ENCODE results near the gene SCFD2. TPM values are rescaled to one million over a fixed set of nuclear protein-coding genes. Genes with fewer than 3 reads are reported as not detected.

Gene SCFD2
- total RNA-seq, 3 donors from 2014 or later: 22.8 to 33.8 (median 25.0) TPM

DNA sequence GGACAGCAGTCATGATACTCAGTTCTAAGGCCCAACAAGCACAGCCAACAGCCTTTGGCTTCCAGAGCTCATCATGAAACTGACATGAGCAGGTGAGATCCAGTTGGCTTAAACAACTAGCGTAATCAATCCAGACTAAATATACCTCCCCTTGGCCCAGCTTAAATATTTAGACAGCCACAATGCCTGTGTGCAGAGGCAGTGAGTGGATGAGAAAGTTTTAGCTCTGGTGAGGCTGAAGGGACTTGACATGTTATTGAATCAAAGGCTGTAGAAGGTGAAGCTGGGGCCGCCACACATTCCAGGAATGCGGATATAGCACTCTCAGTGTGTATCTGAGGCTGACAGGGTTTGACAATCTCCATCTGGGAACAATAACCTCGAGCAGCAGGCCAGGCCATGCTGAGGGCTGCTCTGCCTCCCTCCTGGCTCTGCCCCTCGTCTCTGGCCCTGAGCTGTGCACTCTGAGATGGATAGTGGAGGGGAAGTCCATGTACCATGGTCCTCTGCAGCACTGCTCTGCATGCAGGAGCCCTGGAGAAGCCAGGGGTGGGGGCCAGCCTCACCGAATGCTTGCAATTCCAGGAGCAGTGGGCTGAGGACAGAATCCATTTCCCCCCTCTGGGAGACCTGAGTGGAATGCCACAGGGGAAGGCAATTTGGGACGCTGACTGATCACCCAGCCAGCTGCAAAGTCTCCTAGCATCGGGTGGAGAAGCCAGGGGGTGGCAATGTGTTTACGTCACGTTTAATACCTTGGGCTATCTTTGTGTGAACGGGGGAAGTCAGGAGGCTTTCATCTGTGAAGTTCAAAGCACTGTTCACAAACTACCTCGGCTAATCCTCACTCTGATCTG lies 541.0 kb downstream of the SCFD2 start:
- intact Hi-C loops (cut with DNase I; ENCODE audit: low total_unique reads): no loop called here
- no peak for DNase-seq (ENCODE audit: low spot score in 2 of 2)
- no peak overlapping the region for H3K4me3 ChIP-seq

DNA sequence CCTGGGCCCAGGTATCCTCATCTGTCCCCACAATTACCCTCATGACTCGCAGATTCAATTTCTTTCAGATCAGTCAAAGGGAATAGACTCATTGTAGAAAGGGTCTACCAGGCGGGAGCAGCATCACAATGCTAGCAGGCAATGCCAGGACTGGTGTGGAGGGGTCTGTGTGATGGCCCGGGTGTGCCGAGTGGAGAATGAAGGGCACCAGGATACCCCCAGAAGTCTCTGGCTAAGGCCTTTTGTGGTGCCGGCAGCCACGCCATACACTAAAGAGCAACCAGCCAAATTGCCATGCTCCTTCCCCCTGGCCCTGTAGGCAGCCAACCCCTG lies 541.6 kb downstream of the SCFD2 start:
- no peaks in the 10 kb centered on the region for H3K4me1 ChIP-seq
- no peaks in the 10 kb centered on the region for H3K9me3 ChIP-seq
- DNase-seq (ENCODE audit: low spot score in 2 of 2): no peak
- intact Hi-C loops (cut with DNase I; ENCODE audit: low total_unique reads): no loop called here
- H3K27me3 ChIP-seq: no peaks in the 10 kb centered on the region
- no peak overlapping the region for H3K4me3 ChIP-seq
- no peaks in the 10 kb centered on the region for H3K36me3 ChIP-seq
- peak overlapping the region in 1 of 2 donors; percentile 86 for H3K27ac ChIP-seq
- TF ChIP-seq POLR2A (IDR thresholded peaks at IDR 0.05): no peak
- no peak for TF ChIP-seq POLR2AphosphoS5 (IDR thresholded peaks at IDR 0.05)
- TF ChIP-seq, protein P1, sequence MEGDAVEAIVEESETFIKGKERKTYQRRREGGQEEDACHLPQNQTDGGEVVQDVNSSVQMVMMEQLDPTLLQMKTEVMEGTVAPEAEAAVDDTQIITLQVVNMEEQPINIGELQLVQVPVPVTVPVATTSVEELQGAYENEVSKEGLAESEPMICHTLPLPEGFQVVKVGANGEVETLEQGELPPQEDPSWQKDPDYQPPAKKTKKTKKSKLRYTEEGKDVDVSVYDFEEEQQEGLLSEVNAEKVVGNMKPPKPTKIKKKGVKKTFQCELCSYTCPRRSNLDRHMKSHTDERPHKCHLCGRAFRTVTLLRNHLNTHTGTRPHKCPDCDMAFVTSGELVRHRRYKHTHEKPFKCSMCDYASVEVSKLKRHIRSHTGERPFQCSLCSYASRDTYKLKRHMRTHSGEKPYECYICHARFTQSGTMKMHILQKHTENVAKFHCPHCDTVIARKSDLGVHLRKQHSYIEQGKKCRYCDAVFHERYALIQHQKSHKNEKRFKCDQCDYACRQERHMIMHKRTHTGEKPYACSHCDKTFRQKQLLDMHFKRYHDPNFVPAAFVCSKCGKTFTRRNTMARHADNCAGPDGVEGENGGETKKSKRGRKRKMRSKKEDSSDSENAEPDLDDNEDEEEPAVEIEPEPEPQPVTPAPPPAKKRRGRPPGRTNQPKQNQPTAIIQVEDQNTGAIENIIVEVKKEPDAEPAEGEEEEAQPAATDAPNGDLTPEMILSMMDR (IDR thresholded peaks at IDR 0.05): no peak

More for the DNA sequence above, 541.0 kb downstream of the SCFD2 start:
- Histone ChIP-seq H3K27ac (peak overlapping the region in 1 of 2 donors; percentile 86), H3K9me3 (no peaks in the 10 kb centered on the region), H3K36me3 (no peaks in the 10 kb centered on the region), H3K4me1 (no peaks in the 10 kb centered on the region), H3K27me3 (no peaks in the 10 kb centered on the region)
- TF ChIP-seq POLR2A (IDR thresholded peaks at IDR 0.05) (no peak), POLR2AphosphoS5 (IDR thresholded peaks at IDR 0.05) (no peak)
- TF ChIP-seq, protein P1 (IDR thresholded peaks at IDR 0.05): no peak

DNA sequence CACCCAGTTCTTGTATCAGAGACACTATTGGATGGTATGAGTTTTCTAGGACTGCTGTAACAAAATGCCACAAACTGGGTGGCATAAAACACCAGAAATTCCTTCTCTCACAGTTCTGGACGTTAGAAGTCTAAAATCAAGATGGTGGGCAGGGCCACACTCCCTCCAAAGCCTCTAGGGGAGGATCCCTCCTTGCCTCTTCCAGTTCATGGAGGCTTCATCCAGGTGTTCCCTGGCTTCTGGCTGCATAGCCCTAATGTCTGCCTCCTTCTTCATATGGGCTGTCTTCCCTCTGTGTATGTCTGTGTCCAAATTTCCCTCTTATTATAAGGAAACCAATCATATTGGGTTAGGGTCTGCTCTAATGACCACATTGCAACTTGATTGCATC lies 542.2 kb downstream of the SCFD2 start:
- intact Hi-C loops (cut with DNase I; ENCODE audit: low total_unique reads): no loop called here
- Histone ChIP-seq H3K27ac (peak overlapping the region; percentile 56 to 86), H3K4me3 (no peak overlapping the region), H3K36me3 (no peaks in the 10 kb centered on the region), H3K4me1 (no peaks in the 10 kb centered on the region), H3K27me3 (no peaks in the 10 kb centered on the region), H3K9me3 (no peaks in the 10 kb centered on the region)
- DNase-seq (ENCODE audit: low spot score in 2 of 2): no peak
- TF ChIP-seq POLR2A (IDR thresholded peaks at IDR 0.05) (no peak), POLR2AphosphoS5 (IDR thresholded peaks at IDR 0.05) (no peak)
- TF ChIP-seq, protein P1 (IDR thresholded peaks at IDR 0.05): no peak

Other genes with a start within 250 kb of the SCFD2 start
- 10 to 100 TPM; 43.7 to 67.5 (median 52.4) TPM for gene FIP1L1, start 11.6 kb upstream of the SCFD2 start, total RNA-seq
- gene LNX1, start 225.4 kb upstream of the SCFD2 start, total RNA-seq: 10 to 100 TPM; 19.7 to 22.6 (median 22.5) TPM